HepG2 (cell line): ENCODE results near the gene USP36. TPM values are rescaled to one million over a fixed set of nuclear protein-coding genes. Genes with fewer than 3 reads are reported as not detected.

Source experiments
- FOSL2 ChIP-seq: sonication (generic); formaldehyde crosslinking; IDR thresholded peaks from 2 replicates; pipeline ENCODE4 v1.4.0; 2020; ENCODE audit warnings: missing genetic modification reagents
- HHEX ChIP-seq: IDR thresholded peaks from 2 replicates; pipeline ENCODE4 v1.6.1; 2016; ENCODE audit warnings: control low read depth
- HMGXB3 ChIP-seq: sonication (generic); formaldehyde crosslinking; IDR thresholded peaks from 2 replicates; pipeline ENCODE4 v1.4.0; 2020; ENCODE audit warnings: missing genetic modification reagents, borderline replicate concordance
- POLR2G ChIP-seq: fragments of 200-400 bp; formaldehyde crosslinking; IDR thresholded peaks from 2 replicates; pipeline ENCODE4 v1.6.1; 2018; ENCODE audit warnings: mild to moderate bottlenecking, low read depth, low read length, moderate library complexity
- PRMT3 ChIP-seq: sonication (generic); formaldehyde crosslinking; IDR thresholded peaks from 2 replicates; pipeline ENCODE4 v1.8.1; 2022; ENCODE audit warnings: low read depth, mild to moderate bottlenecking, moderate library complexity, missing genetic modification reagents, borderline replicate concordance
- SSRP1 ChIP-seq: IDR thresholded peaks from 2 replicates; pipeline ENCODE4 v1.6.1; 2016; ENCODE audit warnings: control low read depth
- THAP9 ChIP-seq: sonication (generic); formaldehyde crosslinking; IDR thresholded peaks from 2 replicates; pipeline ENCODE4; 2020; ENCODE audit warnings: missing genetic modification reagents, mild to moderate bottlenecking, borderline replicate concordance
- TIGD3 ChIP-seq: sonication (generic); formaldehyde crosslinking; IDR thresholded peaks from 2 replicates; pipeline ENCODE4 v1.5.1; 2020; ENCODE audit warnings: mild to moderate bottlenecking, missing genetic modification reagents, borderline replicate concordance
- ZBTB42 ChIP-seq: sonication (generic); formaldehyde crosslinking; IDR thresholded peaks from 2 replicates; pipeline ENCODE4 v1.5.0; 2020; ENCODE audit warnings: mild to moderate bottlenecking, missing genetic modification reagents
- ZHX1 ChIP-seq: sonication (generic); formaldehyde crosslinking; IDR thresholded peaks from 2 replicates; pipeline ENCODE4 v1.8.1; 2022; ENCODE audit warnings: low read depth, mild to moderate bottlenecking, missing genetic modification reagents
- ZNF335 ChIP-seq: sonication (generic); formaldehyde crosslinking; IDR thresholded peaks from 2 replicates; pipeline ENCODE4 v1.4.0; 2020; ENCODE audit warnings: missing genetic modification reagents
- ZNF430 ChIP-seq: sonication (generic); formaldehyde crosslinking; IDR thresholded peaks from 2 replicates; pipeline ENCODE4 v1.9.0; 2021; ENCODE audit warnings: mild to moderate bottlenecking, missing genetic modification reagents
- ZNF562 ChIP-seq: sonication (generic); formaldehyde crosslinking; IDR thresholded peaks from 2 replicates; pipeline ENCODE4 v1.8.0; 2022; ENCODE audit warnings: missing genetic modification reagents, borderline replicate concordance
- ZNF674 ChIP-seq: sonication (generic); formaldehyde crosslinking; IDR thresholded peaks from 2 replicates; pipeline ENCODE4 v1.5.0; 2020; ENCODE audit warnings: low read depth, mild to moderate bottlenecking, missing genetic modification reagents
- polyA plus RNA-seq, 8 experiments: library from polyadenylated mRNA; depleted of rRNA in 3 of 8; stranded (reverse) in 7 of 8; unstranded in 1 of 8; fragments of >200 nt; fragmentation: Illumina TruSeq in 4 of 8; extraction: Trizol in 4 of 8; gene quantifications; 2 replicates each; pipeline versions ENCODE4 v1.2.1 to v1.2.3, GENCODE V29; 2011 to 2016; ENCODE audit warnings: low read depth in 4 of 8, missing spikeins in 1 of 8, mixed read lengths in 1 of 8; ENCODE audit not compliant: insufficient read depth in 1 of 8
- total RNA-seq, 5 experiments: library from RNA; depleted of rRNA; stranded (reverse); fragments of >200 nt; fragmentation: Illumina TruSeq; extraction: Trizol; gene quantifications; 2 replicates each; pipeline ENCODE4 v1.2.3, GENCODE V29; 2016; ENCODE audit warnings: low read depth in 1 of 5

The USP36 gene
- total and polyA plus RNA-seq, 2 of the 13 experiments (the other 11 are each of a cell fraction or from before 2014, with no cell fraction given), result 29.6 to 45.9 TPM

- TF ChIP-seq ZNF674, result no peak
- peak; percentile 87 for TF ChIP-seq FOSL2 (CRISPR knock-in tag)
- no peak for TF ChIP-seq ZBTB42 (CRISPR knock-in tag)
- TF ChIP-seq ZNF562 (CRISPR knock-in tag), result no peak
- no peak for TF ChIP-seq TIGD3 (CRISPR knock-in tag)
- TF ChIP-seq ZNF430, result peak; percentile 95
- no peak for TF ChIP-seq ZHX1 (CRISPR knock-in tag)
- TF ChIP-seq HMGXB3 (CRISPR knock-in tag), result peak; percentile 88; the same call in 1 of the 2 replicates
- TF ChIP-seq SSRP1 (CRISPR knock-in tag), result 0 out of 2 replicates have a peak, but pooled peaks have one; percentile 17
- TF ChIP-seq POLR2G, result no peak
- 0 out of 2 replicates have a peak, but pooled peaks have one; percentile 22 for TF ChIP-seq ZNF335
- no peak; the same call in 1 of the 2 replicates for TF ChIP-seq HHEX (CRISPR knock-in tag)
- TF ChIP-seq PRMT3 (CRISPR knock-in tag), result no peak
- TF ChIP-seq THAP9 (CRISPR knock-in tag), result no peak
Measured at GRCh38 chr17:78748048-78748729, 92.4 kb downstream of the USP36 start (continued).
